OCI-LY3 (cell line): ENCODE results near the gene APOBEC3C.
A peak's percentile ranks its signal among the peaks of the same experiment; 100 is the strongest.
"Not testable (repeated sequence)": the region's sequence is repeated elsewhere in the genome, so short reads cannot be mapped to it uniquely, and the experiment has no call there.

ENCODE experiments used
- H2AFZ ChIP-seq: fragments of 200-600, 300-600 bp; shearing (Covaris generic); 2 replicates; pipeline ENCODE4 v1.6.0; 2014; ENCODE audit warnings: antibody characterized with exemption, low read depth, low read length
- H3K27ac ChIP-seq: fragments of 200-600, 300-600 bp; sonication (generic); 2 replicates; pipeline ENCODE4 v1.5.1; 2014; ENCODE audit warnings: mild to moderate bottlenecking, low read length, moderate library complexity, mixed read lengths
- H3K27me3 ChIP-seq: fragments of 200-600, 300-600 bp; sonication (generic); 2 replicates; pipeline ENCODE4 v1.6.1; 2014; ENCODE audit warnings: low read depth, low read length, mixed read lengths
- H3K36me3 ChIP-seq: fragments of 200-600, 300-600 bp; sonication (generic); replicated peaks from 2 replicates; pipeline ENCODE3; 2014; ENCODE audit warnings: low read depth, low read length, mixed read lengths
- H3K4me1 ChIP-seq: fragments of 300-600, 200-600 bp; sonication (generic); 2 replicates; pipeline ENCODE4 v1.6.1; 2014; ENCODE audit warnings: low read length, mixed read lengths
- H3K4me2 ChIP-seq: fragments of 200-600, 300-600 bp; sonication (generic); 2 replicates; pipeline ENCODE4 v1.6.1; 2014; ENCODE audit warnings: low read length, mixed read lengths
- H3K4me3 ChIP-seq: fragments of 300-600, 200-600 bp; sonication (generic); 2 replicates; pipeline ENCODE4 v1.5.1; 2014; ENCODE audit warnings: antibody characterized with exemption, mild to moderate bottlenecking, low read length, moderate library complexity
- H3K79me2 ChIP-seq: fragments of 300-600, 200-600 bp; shearing (Covaris generic); 2 replicates; pipeline ENCODE4 v1.6.1; 2014; ENCODE audit warnings: mild to moderate bottlenecking, low read length, mixed read lengths
- H3K9ac ChIP-seq: fragments of 300-600, 200-600 bp; shearing (Covaris generic); 2 replicates; pipeline ENCODE4 v1.6.0; 2014; ENCODE audit warnings: mild to moderate bottlenecking, low read length, moderate library complexity
- H3K9me3 ChIP-seq: fragments of 200-600, 300-600 bp; shearing (Covaris generic); 2 replicates; pipeline ENCODE4 v1.6.1; 2014; ENCODE audit warnings: low read length, mixed read lengths; ENCODE audit not compliant: insufficient read depth
- H4K20me1 ChIP-seq: fragments of 200-600, 300-600 bp; sonication (generic); 2 replicates; pipeline ENCODE4 v1.6.1; 2016; ENCODE audit warnings: low read length, mixed read lengths; ENCODE audit not compliant: insufficient read depth
- EZH2phosphoT487 ChIP-seq: fragments of 200-600 bp; shearing (Covaris generic); IDR thresholded peaks from 2 replicates; pipeline ENCODE4 v1.6.1; 2018; ENCODE audit warnings: antibody characterized with exemption, mixed run types, low read depth
- TF ChIP-seq, protein P1 (sequence below): fragments of 200-600, 300-600 bp; sonication (generic); IDR thresholded peaks from 2 replicates; pipeline ENCODE4 v1.5.1; 2014; ENCODE audit warnings: antibody characterized with exemption, low read length, low read depth

Gene APOBEC3C

GRCh38 chr22:39017596-39018365, 3.7 kb downstream of the APOBEC3C start:
- no peak overlapping the region for H3K9ac ChIP-seq
- H3K4me3 ChIP-seq, result no peak overlapping the region

DNA sequence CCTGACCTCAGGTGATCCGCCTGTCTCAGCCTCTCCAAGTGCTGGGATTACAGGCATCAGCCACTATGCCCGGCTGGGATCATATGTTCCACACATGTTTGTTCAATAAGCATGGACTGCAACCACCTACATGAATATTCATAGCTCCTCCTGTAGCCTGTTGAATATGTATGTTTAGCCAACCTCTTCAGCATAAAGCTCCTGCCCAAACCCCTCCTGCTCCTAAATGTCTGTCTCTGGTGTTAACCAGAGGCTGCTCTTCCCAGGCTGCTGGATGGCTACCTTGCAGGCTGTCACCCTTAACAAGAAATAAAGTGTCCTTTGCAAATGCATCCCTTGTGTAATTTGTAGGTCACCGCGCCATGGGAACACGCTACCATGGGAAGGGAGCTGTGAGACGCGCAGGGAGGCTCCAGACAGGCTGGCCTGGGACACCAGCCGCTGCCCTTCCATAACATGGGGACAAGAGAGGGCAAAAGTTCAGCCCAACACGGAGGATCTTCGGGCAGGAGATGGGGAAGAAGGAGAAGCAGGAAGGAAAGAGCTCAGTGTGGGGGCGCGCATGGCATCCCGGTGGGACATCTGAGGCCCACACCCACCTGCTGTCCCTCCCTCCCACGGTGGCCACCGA, 6.1 kb downstream of the APOBEC3C start:
- peaks cover 13% of the 10 kb centered on the region for H3K4me1 ChIP-seq
- not testable (repeated sequence) for H3K79me2 ChIP-seq, H4K20me1 ChIP-seq, H3K36me3 ChIP-seq, H3K9me3 ChIP-seq, H3K27me3 ChIP-seq, H3K9ac ChIP-seq, H2AFZ ChIP-seq, H3K4me3 ChIP-seq, H3K27ac ChIP-seq, H3K4me2 ChIP-seq

More at GRCh38 chr22:39017596-39018365, 3.7 kb downstream of the APOBEC3C start:
- no peak overlapping the region for H2AFZ ChIP-seq
- H4K20me1 ChIP-seq, result no peaks in the 10 kb centered on the region
- no peak overlapping the region for H3K27ac ChIP-seq
- no peak overlapping the region for H3K4me2 ChIP-seq
- H3K27me3 ChIP-seq, result no peaks in the 10 kb centered on the region
- no peak for TF ChIP-seq EZH2phosphoT487
- TF ChIP-seq, protein P1, sequence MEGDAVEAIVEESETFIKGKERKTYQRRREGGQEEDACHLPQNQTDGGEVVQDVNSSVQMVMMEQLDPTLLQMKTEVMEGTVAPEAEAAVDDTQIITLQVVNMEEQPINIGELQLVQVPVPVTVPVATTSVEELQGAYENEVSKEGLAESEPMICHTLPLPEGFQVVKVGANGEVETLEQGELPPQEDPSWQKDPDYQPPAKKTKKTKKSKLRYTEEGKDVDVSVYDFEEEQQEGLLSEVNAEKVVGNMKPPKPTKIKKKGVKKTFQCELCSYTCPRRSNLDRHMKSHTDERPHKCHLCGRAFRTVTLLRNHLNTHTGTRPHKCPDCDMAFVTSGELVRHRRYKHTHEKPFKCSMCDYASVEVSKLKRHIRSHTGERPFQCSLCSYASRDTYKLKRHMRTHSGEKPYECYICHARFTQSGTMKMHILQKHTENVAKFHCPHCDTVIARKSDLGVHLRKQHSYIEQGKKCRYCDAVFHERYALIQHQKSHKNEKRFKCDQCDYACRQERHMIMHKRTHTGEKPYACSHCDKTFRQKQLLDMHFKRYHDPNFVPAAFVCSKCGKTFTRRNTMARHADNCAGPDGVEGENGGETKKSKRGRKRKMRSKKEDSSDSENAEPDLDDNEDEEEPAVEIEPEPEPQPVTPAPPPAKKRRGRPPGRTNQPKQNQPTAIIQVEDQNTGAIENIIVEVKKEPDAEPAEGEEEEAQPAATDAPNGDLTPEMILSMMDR, result no peak
- H3K9me3 ChIP-seq, result no peaks in the 10 kb centered on the region
- H3K4me1 ChIP-seq, result peaks cover 22% of the 10 kb centered on the region
- no peaks in the 10 kb centered on the region for H3K36me3 ChIP-seq
- peaks cover 5% of the 10 kb centered on the region; the same call in 1 of the 2 replicates for H3K79me2 ChIP-seq

GRCh38 chr22:39021552-39022250, 7.6 kb downstream of the APOBEC3C start:
- Histone ChIP-seq H3K4me2 (peak overlapping the region; percentile 57), H2AFZ (no peak overlapping the region), H3K27me3 (no peaks in the 10 kb centered on the region), H3K4me1 (peaks cover 9% of the 10 kb centered on the region), H3K9ac (peak overlapping the region; percentile 59), H3K79me2 (no peaks in the 10 kb centered on the region), H3K27ac (no peak overlapping the region), H4K20me1 (no peaks in the 10 kb centered on the region), H3K36me3 (peaks cover 2% of the 10 kb centered on the region), H3K9me3 (no peaks in the 10 kb centered on the region), H3K4me3 (peak overlapping the region; percentile 73)
- TF ChIP-seq EZH2phosphoT487, result no peak
- TF ChIP-seq, protein P1, result no peak

- H4K20me1 ChIP-seq, result no peaks in the 10 kb centered on the region
- no peak for TF ChIP-seq EZH2phosphoT487
- TF ChIP-seq, protein P1, result no peak
- H2AFZ ChIP-seq, result no peak overlapping the region
- H3K79me2 ChIP-seq, result no peaks in the 10 kb centered on the region
- H3K9me3 ChIP-seq, result no peaks in the 10 kb centered on the region
- no peak overlapping the region for H3K9ac ChIP-seq
- H3K4me3 ChIP-seq, result no peak overlapping the region
- H3K4me2 ChIP-seq, result no peak overlapping the region
- no peaks in the 10 kb centered on the region for H3K27me3 ChIP-seq
- H3K27ac ChIP-seq, result no peak overlapping the region
- peaks cover 16% of the 10 kb centered on the region for H3K4me1 ChIP-seq
- peaks cover 2% of the 10 kb centered on the region for H3K36me3 ChIP-seq
Observed at GRCh38 chr22:39024519-39025308, 10.7 kb downstream of the APOBEC3C start.
